Measurements from ENCODE around the gene CDC42SE1. TPM values are rescaled to one million over a fixed set of nuclear protein-coding genes. Genes with fewer than 3 reads are reported as not detected.
A peak's percentile ranks its signal among the peaks of the same experiment; 100 is the strongest.

The CDC42SE1 gene
- total RNA-seq, 1 donor from 2014 or later = 115 TPM

- Mint-ChIP-seq H3K27me3 (ENCODE audit: low read depth) (no peaks in the 10 kb centered on the region), H3K9me3 (no peaks in the 10 kb centered on the region), H3K4me3 (peak overlapping the region; percentile 97), H3K36me3 (ENCODE audit: low read depth) (peaks cover 9% of the 10 kb centered on the region), H3K4me1 (peaks cover 30% of the 10 kb centered on the region), H3K27ac (ENCODE audit: unreplicated experiment) (no peak overlapping the region)
- TF ChIP-seq, protein P1, sequence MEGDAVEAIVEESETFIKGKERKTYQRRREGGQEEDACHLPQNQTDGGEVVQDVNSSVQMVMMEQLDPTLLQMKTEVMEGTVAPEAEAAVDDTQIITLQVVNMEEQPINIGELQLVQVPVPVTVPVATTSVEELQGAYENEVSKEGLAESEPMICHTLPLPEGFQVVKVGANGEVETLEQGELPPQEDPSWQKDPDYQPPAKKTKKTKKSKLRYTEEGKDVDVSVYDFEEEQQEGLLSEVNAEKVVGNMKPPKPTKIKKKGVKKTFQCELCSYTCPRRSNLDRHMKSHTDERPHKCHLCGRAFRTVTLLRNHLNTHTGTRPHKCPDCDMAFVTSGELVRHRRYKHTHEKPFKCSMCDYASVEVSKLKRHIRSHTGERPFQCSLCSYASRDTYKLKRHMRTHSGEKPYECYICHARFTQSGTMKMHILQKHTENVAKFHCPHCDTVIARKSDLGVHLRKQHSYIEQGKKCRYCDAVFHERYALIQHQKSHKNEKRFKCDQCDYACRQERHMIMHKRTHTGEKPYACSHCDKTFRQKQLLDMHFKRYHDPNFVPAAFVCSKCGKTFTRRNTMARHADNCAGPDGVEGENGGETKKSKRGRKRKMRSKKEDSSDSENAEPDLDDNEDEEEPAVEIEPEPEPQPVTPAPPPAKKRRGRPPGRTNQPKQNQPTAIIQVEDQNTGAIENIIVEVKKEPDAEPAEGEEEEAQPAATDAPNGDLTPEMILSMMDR (conservative IDR thresholded peaks at IDR 0.05) = no peak
- no peak for DNase-seq (ENCODE audit: low read depth, low spot score)
These were observed 9.3 kb downstream of the CDC42SE1 start for GRCh38 chr1:151050051-151050688.

- Mint-ChIP-seq H3K4me1 (peaks cover 30% of the 10 kb centered on the region), H3K27me3 (ENCODE audit: low read depth) (no peaks in the 10 kb centered on the region), H3K36me3 (ENCODE audit: low read depth) (peaks cover 3% of the 10 kb centered on the region), H3K27ac (ENCODE audit: unreplicated experiment) (no peak overlapping the region), H3K4me3 (peak overlapping the region; percentile 97), H3K9me3 (no peaks in the 10 kb centered on the region)
- TF ChIP-seq, protein P1 (conservative IDR thresholded peaks at IDR 0.05) = no peak
- DNase-seq (ENCODE audit: low read depth, low spot score) = no peak
These were observed 10.0 kb downstream of the CDC42SE1 start for GRCh38 chr1:151049458-151049857.

GRCh38 chr1:151048645-151049032 is 10.8 kb downstream of the CDC42SE1 start:
- Mint-ChIP-seq H3K4me1 (peaks cover 30% of the 10 kb centered on the region), H3K4me3 (peak overlapping the region; percentile 97), H3K9me3 (no peaks in the 10 kb centered on the region), H3K27me3 (ENCODE audit: low read depth) (no peaks in the 10 kb centered on the region), H3K36me3 (ENCODE audit: low read depth) (no peaks in the 10 kb centered on the region), H3K27ac (ENCODE audit: unreplicated experiment) (peak overlapping the region; percentile 6)
- TF ChIP-seq, protein P1 (conservative IDR thresholded peaks at IDR 0.05) = peak; percentile 8
- no peak for DNase-seq (ENCODE audit: low read depth, low spot score)

- Mint-ChIP-seq H3K4me1 (peaks cover 30% of the 10 kb centered on the region), H3K27ac (ENCODE audit: unreplicated experiment) (peak overlapping the region; percentile 97), H3K4me3 (peak overlapping the region; percentile 97), H3K9me3 (no peaks in the 10 kb centered on the region), H3K36me3 (ENCODE audit: low read depth) (no peaks in the 10 kb centered on the region), H3K27me3 (ENCODE audit: low read depth) (no peaks in the 10 kb centered on the region)
- TF ChIP-seq, protein P1 (conservative IDR thresholded peaks at IDR 0.05) = peak; percentile 67
- DNase-seq (ENCODE audit: low read depth, low spot score) = peak; percentile 64
These were observed 11.3 kb downstream of the CDC42SE1 start for GRCh38 chr1:151047925-151048644.

DNA sequence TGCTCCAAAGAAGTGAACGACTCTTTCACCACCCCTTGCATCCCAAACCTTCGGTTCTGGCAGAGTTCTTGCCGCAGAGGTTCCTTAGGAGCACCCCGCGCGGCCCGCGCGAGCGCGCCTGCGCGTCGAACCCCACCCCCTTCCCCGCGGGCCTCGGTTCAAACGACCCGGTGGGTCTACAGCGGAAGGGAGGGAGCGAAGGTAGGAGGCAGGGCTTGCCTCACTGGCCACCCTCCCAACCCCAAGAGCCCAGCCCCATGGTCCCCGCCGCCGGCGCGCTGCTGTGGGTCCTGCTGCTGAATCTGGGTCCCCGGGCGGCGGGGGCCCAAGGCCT is 11.9 kb downstream of the CDC42SE1 start, which contains the start of gene C1orf56:
Gene C1orf56 (plus strand): TSS at position 161 of the 334 bp plus-strand sequence. CDS start 97 bp downstream, at position 258.
- Mint-ChIP-seq H3K27ac (ENCODE audit: unreplicated experiment) (peak within 1 kb of the TSS; percentile 97), H3K36me3 (ENCODE audit: low read depth) (no peaks in the 10 kb centered on the region), H3K4me1 (peaks cover 30% of the 10 kb centered on the region), H3K4me3 (peak within 1 kb of the TSS; percentile 97), H3K9me3 (no peaks in the 10 kb centered on the region), H3K27me3 (ENCODE audit: low read depth) (no peaks in the 10 kb centered on the region)
- peak; percentile 61 for DNase-seq (ENCODE audit: low read depth, low spot score)
- TF ChIP-seq, protein P1 (conservative IDR thresholded peaks at IDR 0.05) = no peak
